Nephron progenitor cell (in vitro differentiated cells): ENCODE results near the gene ROPN1.

Experiments
- DNase-seq: peaks from one replicate; pipeline ENCODE4 v3.0.0; 2021
- H3K27ac Mint-ChIP-seq: 2 replicates; pipeline ENCODE4 v1.8.0; 2021; ENCODE audit warnings: mild to moderate bottlenecking, moderate library complexity, mixed read lengths
- H3K27me3 Mint-ChIP-seq: 2 replicates; pipeline ENCODE4 v1.8.0; 2021; ENCODE audit warnings: mild to moderate bottlenecking, low read depth, mixed read lengths; ENCODE audit not compliant: poor library complexity
- H3K36me3 Mint-ChIP-seq: 2 replicates; pipeline ENCODE4 v1.8.0; 2021; ENCODE audit warnings: low read depth, mixed read lengths
- H3K4me1 Mint-ChIP-seq: 2 replicates; pipeline ENCODE4 v1.8.0; 2021; ENCODE audit warnings: mixed read lengths
- H3K4me3 Mint-ChIP-seq: 2 replicates; pipeline ENCODE4 v1.8.0; 2021; ENCODE audit warnings: mild to moderate bottlenecking, moderate library complexity, mixed read lengths
- H3K9me3 Mint-ChIP-seq: 2 replicates; pipeline ENCODE4 v1.8.0; 2021; ENCODE audit warnings: mild to moderate bottlenecking, moderate library complexity, mixed read lengths
- TF ChIP-seq, protein P1 (sequence below): fragments of 200-600 bp; sonication (generic); IDR thresholded peaks from 2 replicates; pipeline ENCODE4 v1.5.0; 2021; ENCODE audit warnings: antibody characterized with exemption

Gene ROPN1

DNA sequence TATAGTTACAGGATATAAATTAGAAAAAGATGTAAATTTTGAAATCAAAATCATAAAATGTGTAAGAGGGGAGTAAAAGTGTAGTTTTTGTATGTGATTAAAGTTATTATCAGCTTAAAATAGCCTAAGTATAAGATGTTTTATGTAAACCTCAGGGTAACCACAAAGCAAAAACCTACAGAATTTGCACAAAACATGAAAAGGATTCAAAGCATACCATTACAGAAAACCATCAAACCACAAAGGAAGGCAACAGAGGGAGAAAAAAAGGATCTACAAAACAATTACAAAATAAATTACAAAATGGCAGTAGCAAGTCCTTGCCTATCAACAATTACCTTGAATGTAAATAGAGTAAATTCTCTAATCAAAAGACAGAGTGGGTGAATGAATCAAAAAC, 71.1 kb downstream of the ROPN1 start:
- DNase-seq = no peak
- no peak overlapping the region for H3K4me3 Mint-ChIP-seq
- H3K9me3 Mint-ChIP-seq = peaks cover 50% of the 10 kb centered on the region
- TF ChIP-seq, protein P1, sequence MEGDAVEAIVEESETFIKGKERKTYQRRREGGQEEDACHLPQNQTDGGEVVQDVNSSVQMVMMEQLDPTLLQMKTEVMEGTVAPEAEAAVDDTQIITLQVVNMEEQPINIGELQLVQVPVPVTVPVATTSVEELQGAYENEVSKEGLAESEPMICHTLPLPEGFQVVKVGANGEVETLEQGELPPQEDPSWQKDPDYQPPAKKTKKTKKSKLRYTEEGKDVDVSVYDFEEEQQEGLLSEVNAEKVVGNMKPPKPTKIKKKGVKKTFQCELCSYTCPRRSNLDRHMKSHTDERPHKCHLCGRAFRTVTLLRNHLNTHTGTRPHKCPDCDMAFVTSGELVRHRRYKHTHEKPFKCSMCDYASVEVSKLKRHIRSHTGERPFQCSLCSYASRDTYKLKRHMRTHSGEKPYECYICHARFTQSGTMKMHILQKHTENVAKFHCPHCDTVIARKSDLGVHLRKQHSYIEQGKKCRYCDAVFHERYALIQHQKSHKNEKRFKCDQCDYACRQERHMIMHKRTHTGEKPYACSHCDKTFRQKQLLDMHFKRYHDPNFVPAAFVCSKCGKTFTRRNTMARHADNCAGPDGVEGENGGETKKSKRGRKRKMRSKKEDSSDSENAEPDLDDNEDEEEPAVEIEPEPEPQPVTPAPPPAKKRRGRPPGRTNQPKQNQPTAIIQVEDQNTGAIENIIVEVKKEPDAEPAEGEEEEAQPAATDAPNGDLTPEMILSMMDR = no peak
- H3K4me1 Mint-ChIP-seq = no peaks in the 10 kb centered on the region
- H3K27me3 Mint-ChIP-seq = peaks cover 11% of the 10 kb centered on the region
- peaks cover 94% of the 10 kb centered on the region for H3K36me3 Mint-ChIP-seq
- no peak overlapping the region for H3K27ac Mint-ChIP-seq

DNA sequence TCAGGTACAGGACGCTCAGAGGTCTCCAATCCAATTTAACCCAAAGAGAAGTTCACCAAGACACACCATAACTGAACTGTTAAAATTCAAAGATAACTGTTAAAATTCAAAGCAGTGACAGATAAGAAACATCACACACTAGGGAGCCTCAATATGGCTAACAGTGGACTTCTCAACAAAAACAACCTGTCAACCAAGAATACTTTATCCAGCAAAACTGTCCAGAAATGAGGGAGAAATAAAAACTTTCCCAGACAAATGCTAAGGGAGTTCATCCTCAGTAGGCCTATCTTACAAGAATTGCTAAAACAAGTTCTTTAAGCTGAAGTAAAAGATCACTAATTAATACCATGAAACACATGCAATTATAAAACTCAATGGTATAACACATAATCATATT, 71.5 kb downstream of the ROPN1 start:
- H3K27me3 Mint-ChIP-seq = peaks cover 9% of the 10 kb centered on the region
- peaks cover 50% of the 10 kb centered on the region for H3K9me3 Mint-ChIP-seq
- no peak overlapping the region for H3K27ac Mint-ChIP-seq
- no peak for DNase-seq
- H3K36me3 Mint-ChIP-seq = peaks cover 93% of the 10 kb centered on the region
- no peak overlapping the region for H3K4me3 Mint-ChIP-seq
- H3K4me1 Mint-ChIP-seq = no peaks in the 10 kb centered on the region
- TF ChIP-seq, protein P1 = no peak

DNA sequence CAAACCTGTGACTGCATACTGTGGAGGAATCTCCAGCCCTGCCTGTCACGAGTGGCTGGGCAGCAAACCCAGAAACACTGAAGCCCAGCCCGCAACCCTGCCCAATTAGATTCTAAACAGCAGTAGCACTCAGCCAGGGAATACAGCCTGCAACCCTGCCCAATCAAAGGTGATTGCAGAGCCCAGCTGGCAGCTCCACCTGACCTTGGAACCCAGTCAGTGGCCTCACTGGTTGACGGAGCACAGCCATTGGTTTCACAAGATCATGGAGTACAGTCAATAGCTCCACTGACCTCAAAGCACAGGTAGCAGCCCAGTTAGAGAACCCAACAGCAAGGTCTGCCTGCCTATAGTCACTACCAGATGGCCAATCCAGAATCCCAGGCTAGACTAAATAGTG, 72.6 kb downstream of the ROPN1 start:
- no peak overlapping the region for H3K27ac Mint-ChIP-seq
- TF ChIP-seq, protein P1 = no peak
- H3K27me3 Mint-ChIP-seq = peaks cover 7% of the 10 kb centered on the region
- no peak overlapping the region for H3K4me3 Mint-ChIP-seq
- H3K9me3 Mint-ChIP-seq = peaks cover 49% of the 10 kb centered on the region
- no peak for DNase-seq
- peaks cover 93% of the 10 kb centered on the region for H3K36me3 Mint-ChIP-seq
- H3K4me1 Mint-ChIP-seq = no peaks in the 10 kb centered on the region
